Neural progenitor cell (in vitro differentiated cells): ENCODE results near the gene MPZL1. TPM values are rescaled to one million over a fixed set of nuclear protein-coding genes. Genes with fewer than 3 reads are reported as not detected.
"Not testable (repeated sequence)": the region's sequence is repeated elsewhere in the genome, so short reads cannot be mapped to it uniquely, and the experiment has no call there.

ENCODE experiments used
- DNase-seq: peaks from one replicate; pipeline ENCODE4 v3.0.0-alpha.2; 2016; ENCODE audit warnings: low spot score
- H2AFZ ChIP-seq: fragments of 200-600 bp; sonication (generic); replicated peaks from 2 replicates; pipeline ENCODE4 v1.6.1; 2016; ENCODE audit warnings: antibody characterized with exemption
- H3F3A ChIP-seq: fragments of 200-600 bp; sonication (generic); 2 replicates; pipeline ENCODE4 v1.6.1; 2016; ENCODE audit warnings: antibody characterized with exemption, low read depth
- H3K27ac ChIP-seq: fragments of 200-600 bp; sonication (generic); 2 replicates; pipeline ENCODE4 v1.5.1; 2016; ENCODE audit warnings: mild to moderate bottlenecking
- H3K27me3 ChIP-seq: fragments of 200-600 bp; sonication (generic); 2 replicates; pipeline ENCODE4 v1.6.1; 2016; ENCODE audit warnings: mild to moderate bottlenecking, moderate library complexity
- H3K36me3 ChIP-seq: fragments of 200-600 bp; sonication (generic); 2 replicates; pipeline ENCODE4 v1.5.1; 2016
- H3K4me1 ChIP-seq: fragments of 200-600 bp; sonication (generic); 2 replicates; pipeline ENCODE4 v1.6.1; 2016; ENCODE audit warnings: mixed run types
- H3K4me2 ChIP-seq: fragments of 200-600 bp; sonication (generic); 2 replicates; pipeline ENCODE4 v1.6.1; 2016
- H3K4me3 ChIP-seq: fragments of 200-600 bp; sonication (generic); 2 replicates; pipeline ENCODE4 v1.5.1; 2016
- H3K79me2 ChIP-seq: fragments of 200-600 bp; sonication (generic); 2 replicates; pipeline ENCODE4 v1.6.1; 2016; ENCODE audit warnings: low read depth
- H3K9ac ChIP-seq: fragments of 200-600 bp; sonication (generic); 2 replicates; pipeline ENCODE4 v1.6.1; 2016
- H3K9me3 ChIP-seq: fragments of 200-600 bp; sonication (generic); 2 replicates; pipeline ENCODE4 v1.5.1; 2016; ENCODE audit warnings: low read depth
- H4K20me1 ChIP-seq: fragments of 200-600 bp; sonication (generic); 2 replicates; pipeline ENCODE4 v1.6.1; 2016; ENCODE audit warnings: low read depth
- H3K27ac Mint-ChIP-seq: 3 replicates; pipeline ENCODE4 v1.8.0; 2021; ENCODE audit warnings: mixed read lengths
- H3K27me3 Mint-ChIP-seq: 2 replicates; pipeline ENCODE4 v1.8.0; 2022; ENCODE audit warnings: low read depth, mild to moderate bottlenecking, inconsistent platforms, moderate library complexity, mixed read lengths; ENCODE audit not compliant: insufficient read depth
- H3K36me3 Mint-ChIP-seq: 3 replicates; pipeline ENCODE4 v1.8.0; 2021; ENCODE audit warnings: mixed read lengths
- H3K4me1 Mint-ChIP-seq: 3 replicates; pipeline ENCODE4 v1.8.0; 2021; ENCODE audit warnings: mixed read lengths
- H3K4me3 Mint-ChIP-seq: 3 replicates; pipeline ENCODE4 v1.8.0; 2021; ENCODE audit warnings: mild to moderate bottlenecking, moderate library complexity, mixed read lengths
- H3K9me3 Mint-ChIP-seq: 3 replicates; pipeline ENCODE4 v1.8.0; 2020; ENCODE audit warnings: mixed read lengths
- CTCF ChIP-seq: fragments of 200-600 bp; sonication (generic); IDR thresholded peaks from 2 replicates; pipeline ENCODE4 v1.5.1; 2017; ENCODE audit warnings: antibody characterized with exemption, mild to moderate bottlenecking
- EZH2 ChIP-seq: fragments of 200-600 bp; sonication (generic); IDR thresholded peaks from 2 replicates; pipeline ENCODE4 v1.6.1; 2017; ENCODE audit warnings: antibody characterized with exemption, mild to moderate bottlenecking, moderate library complexity
- EZH2phosphoT487 ChIP-seq: fragments of 200-600 bp; sonication (generic); IDR thresholded peaks from 2 replicates; pipeline ENCODE4 v1.6.1; 2017; ENCODE audit warnings: antibody characterized with exemption
- total RNA-seq: library from RNA; depleted of rRNA; stranded (reverse); fragments of >200 nt; gene quantifications from 2 replicates; pipeline ENCODE4 v1.2.3, GENCODE V29; 2015; ENCODE audit warnings: low replicate concordance

The MPZL1 gene
- total RNA-seq, 1 donor from 2014 or later: 125 TPM

- TF ChIP-seq CTCF (no peak), EZH2phosphoT487 (no peak), EZH2 (no peak)
- Histone ChIP-seq H3F3A (no peaks in the 10 kb centered on the region), H3K4me3 (no peak overlapping the region), H2AFZ (no peak overlapping the region), H3K36me3 (no peaks in the 10 kb centered on the region), H3K27ac (no peak overlapping the region), H3K27me3 (no peaks in the 10 kb centered on the region), H3K4me2 (no peak overlapping the region), H3K4me1 (peaks cover 3% of the 10 kb centered on the region), H3K9ac (no peak overlapping the region), H3K9me3 (no peaks in the 10 kb centered on the region), H4K20me1 (no peaks in the 10 kb centered on the region), H3K79me2 (no peaks in the 10 kb centered on the region)
- no peaks in the 10 kb centered on the region for H3K4me1 Mint-ChIP-seq
- H3K27me3 Mint-ChIP-seq: no peaks in the 10 kb centered on the region
- H3K9me3 Mint-ChIP-seq: no peaks in the 10 kb centered on the region
- H3K4me3 Mint-ChIP-seq: no peak overlapping the region
- no peaks in the 10 kb centered on the region for H3K36me3 Mint-ChIP-seq
- no peak for DNase-seq
- H3K27ac Mint-ChIP-seq: no peak overlapping the region
Measured at GRCh38 chr1:167826127-167826526, 104.3 kb downstream of the MPZL1 start.

GRCh38 chr1:167829868-167830267 lies 108.1 kb downstream of the MPZL1 start:
- Histone ChIP-seq H3K36me3 (no peaks in the 10 kb centered on the region), H3K9ac (no peak overlapping the region), H3K9me3 (no peaks in the 10 kb centered on the region), H3K4me3 (no peak overlapping the region), H3K4me2 (no peak overlapping the region), H3K27ac (no peak overlapping the region), H3K4me1 (no peaks in the 10 kb centered on the region), H4K20me1 (no peaks in the 10 kb centered on the region), H3K79me2 (no peaks in the 10 kb centered on the region), H3F3A (no peaks in the 10 kb centered on the region), H2AFZ (no peak overlapping the region), H3K27me3 (no peaks in the 10 kb centered on the region)
- Mint-ChIP-seq H3K36me3 (no peaks in the 10 kb centered on the region), H3K4me1 (no peaks in the 10 kb centered on the region), H3K4me3 (no peak overlapping the region), H3K27me3 (no peaks in the 10 kb centered on the region), H3K27ac (peak overlapping the region; percentile 22), H3K9me3 (no peaks in the 10 kb centered on the region)
- no peak for TF ChIP-seq EZH2
- TF ChIP-seq EZH2phosphoT487: no peak
- no peak for TF ChIP-seq CTCF
- DNase-seq: no peak

- not testable (repeated sequence) for H3K4me1 ChIP-seq, H3K9me3 ChIP-seq, H3F3A ChIP-seq, H3K4me2 ChIP-seq, H3K36me3 ChIP-seq, DNase-seq, H3K4me3 ChIP-seq, H3K79me2 ChIP-seq, H2AFZ ChIP-seq, H3K9me3 Mint-ChIP-seq, H4K20me1 ChIP-seq, H3K27ac ChIP-seq, H3K9ac ChIP-seq, H3K27me3 Mint-ChIP-seq, H3K27me3 ChIP-seq, H3K36me3 Mint-ChIP-seq, H3K27ac Mint-ChIP-seq, H3K4me3 Mint-ChIP-seq, H3K4me1 Mint-ChIP-seq
Measured at GRCh38 chr1:167830668-167831067, 108.9 kb downstream of the MPZL1 start.

GRCh38 chr1:167832693-167833092 lies 110.9 kb downstream of the MPZL1 start:
- no peaks in the 10 kb centered on the region for H3K9me3 Mint-ChIP-seq
- H3K9me3 ChIP-seq: no peaks in the 10 kb centered on the region
- H3K36me3 ChIP-seq: no peaks in the 10 kb centered on the region
- no peak overlapping the region for H3K9ac ChIP-seq
- no peaks in the 10 kb centered on the region for H3K4me1 Mint-ChIP-seq
- no peaks in the 10 kb centered on the region for H3F3A ChIP-seq
- no peak for TF ChIP-seq CTCF
- TF ChIP-seq EZH2phosphoT487: no peak
- no peak for TF ChIP-seq EZH2
- H3K4me3 Mint-ChIP-seq: no peak overlapping the region
- H3K27me3 ChIP-seq: no peaks in the 10 kb centered on the region
- H3K36me3 Mint-ChIP-seq: no peaks in the 10 kb centered on the region
- H3K4me2 ChIP-seq: no peak overlapping the region
- H3K4me1 ChIP-seq: no peaks in the 10 kb centered on the region
- DNase-seq: no peak
- no peak overlapping the region for H2AFZ ChIP-seq
- no peaks in the 10 kb centered on the region for H4K20me1 ChIP-seq
- no peak overlapping the region for H3K4me3 ChIP-seq
- no peaks in the 10 kb centered on the region for H3K27me3 Mint-ChIP-seq
- no peak overlapping the region for H3K27ac Mint-ChIP-seq
- H3K79me2 ChIP-seq: no peaks in the 10 kb centered on the region
- no peak overlapping the region for H3K27ac ChIP-seq
